ENCODE data around the gene SRPK1.

The SRPK1 gene

DNA sequence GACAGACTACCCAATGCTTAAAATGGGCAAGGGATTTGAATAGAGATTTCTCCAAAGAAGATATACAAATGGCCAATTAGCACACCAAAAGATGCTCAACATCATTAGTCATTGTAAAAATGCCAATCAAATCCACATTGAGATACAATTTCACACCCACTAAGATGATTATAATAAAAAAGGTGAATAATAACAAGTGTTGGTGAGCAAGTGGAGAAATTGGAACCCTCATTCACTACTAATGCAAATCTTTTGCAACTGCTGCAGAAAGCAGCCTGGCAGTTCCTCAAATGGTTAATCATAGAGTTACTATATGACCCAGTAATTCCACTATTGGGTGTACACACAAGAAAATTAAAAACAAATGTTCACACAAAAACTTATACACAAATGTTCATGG, 103.4 kb downstream of the SRPK1 start:
- no peak for DNase-seq (ENCODE audit: low read depth in 2 of 2)

DNA sequence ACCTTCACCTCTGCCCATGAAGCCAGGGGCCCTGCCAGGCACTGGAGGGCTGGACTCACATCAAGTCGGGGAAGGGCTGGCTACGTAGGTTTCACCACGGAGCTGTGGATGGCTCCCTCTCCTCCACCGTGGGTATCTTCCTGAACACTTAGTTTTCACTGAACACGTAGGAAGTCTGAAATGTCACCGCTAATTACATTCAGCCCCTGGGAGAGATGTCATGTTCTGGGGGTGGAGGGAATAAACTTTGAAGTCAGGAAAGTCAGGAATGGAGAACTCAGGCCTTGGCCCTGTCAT, 109.3 kb downstream of the SRPK1 start:
- no peak for DNase-seq (ENCODE audit: low read depth in 2 of 2)

- DNase-seq (ENCODE audit: low read depth in 2 of 2), result no peak
Measured at GRCh38 chr6:35810971-35811698, 109.8 kb downstream of the SRPK1 start.

DNA sequence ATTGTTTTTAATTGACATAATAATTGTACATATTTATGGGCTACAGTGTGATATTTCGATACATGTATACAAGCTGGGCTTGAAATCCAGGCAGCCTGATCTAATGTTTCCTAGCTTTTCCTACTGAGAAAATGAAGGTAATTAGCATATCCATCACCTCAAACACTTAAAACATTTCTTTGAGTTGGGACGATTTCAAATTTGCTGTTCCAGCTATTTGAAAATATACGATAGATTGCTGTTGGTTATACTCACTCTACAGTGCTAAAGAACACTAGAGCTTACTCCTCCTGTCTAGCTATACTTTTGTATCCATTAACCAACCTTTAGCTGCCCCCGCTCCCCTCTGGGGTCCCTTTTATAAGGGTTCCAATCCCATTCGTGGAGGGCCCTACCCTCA, 111.1 kb downstream of the SRPK1 start:
- DNase-seq (ENCODE audit: low read depth in 2 of 2), result no peak

GRCh38 chr6:35808688-35809087, 112.2 kb downstream of the SRPK1 start:
- DNase-seq (ENCODE audit: low read depth in 2 of 2), result no peak

DNA sequence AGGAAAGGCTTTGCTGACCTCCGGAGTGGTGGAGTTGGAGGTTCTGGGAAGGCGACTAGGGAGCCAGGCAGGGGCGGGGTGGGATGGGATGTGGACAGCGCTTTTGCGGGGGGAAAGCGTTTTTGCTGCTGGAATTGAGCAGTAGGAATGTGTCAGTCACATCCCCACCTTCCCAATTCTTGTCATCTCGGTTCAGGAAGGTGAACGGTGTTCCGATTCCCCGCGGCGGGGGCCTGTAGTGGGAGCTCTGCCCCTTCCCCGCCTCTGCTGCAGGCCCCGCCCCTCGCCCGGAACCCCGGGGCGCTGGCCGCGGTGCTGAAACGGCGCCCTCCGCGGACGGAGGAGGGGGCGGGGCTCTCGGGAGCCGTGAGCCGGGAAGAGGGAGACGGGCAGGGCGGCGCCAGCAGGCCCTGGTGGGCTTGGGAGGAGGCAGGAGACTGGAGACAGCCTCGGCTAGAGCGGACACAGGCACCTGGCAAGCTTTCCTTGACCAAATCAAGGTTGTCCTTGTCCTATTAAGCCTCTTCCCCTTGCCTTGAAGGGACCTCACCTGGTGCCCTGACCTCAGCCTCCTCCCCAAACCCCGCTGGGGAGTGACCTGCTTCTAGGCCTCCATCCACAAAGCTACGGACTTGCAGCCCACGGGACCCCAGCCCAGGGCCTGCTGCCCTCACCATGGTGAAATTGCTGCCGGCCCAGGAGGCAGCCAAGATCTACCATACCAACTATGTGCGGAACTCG, 115.7 kb downstream of the SRPK1 start, which contains the start of gene LHFPL5:
TSS of gene LHFPL5 (plus strand) at position 357 of the 741 bp plus-strand sequence. CDS start at position 676, 319 bp downstream.
- peak; percentile 39 to 40 for DNase-seq (ENCODE audit: low read depth in 2 of 2)

DNA sequence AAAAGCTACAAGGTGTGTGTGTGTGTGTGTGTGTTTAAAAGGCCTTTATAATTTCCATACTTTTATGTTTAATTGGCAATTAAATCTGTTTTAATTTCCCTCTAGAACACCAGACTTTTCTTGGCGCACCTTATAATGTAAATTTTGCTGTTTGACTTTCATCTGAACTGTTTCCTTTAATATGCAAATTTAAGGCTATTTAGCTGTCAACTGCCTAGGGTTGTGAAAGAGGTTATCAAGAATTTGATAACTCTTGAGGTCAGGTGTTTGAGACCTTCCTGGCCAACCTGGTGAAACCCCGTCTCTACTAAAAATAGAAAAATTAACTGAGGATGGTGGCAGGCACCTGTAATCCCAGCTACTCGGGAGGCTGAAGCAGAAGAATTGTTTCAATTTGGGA, 119.8 kb downstream of the SRPK1 start:
- DNase-seq (ENCODE audit: low read depth in 2 of 2), result no peak

GRCh38 chr6:35798706-35799105, 122.2 kb downstream of the SRPK1 start:
- DNase-seq (ENCODE audit: low read depth in 2 of 2), result no peak

DNA sequence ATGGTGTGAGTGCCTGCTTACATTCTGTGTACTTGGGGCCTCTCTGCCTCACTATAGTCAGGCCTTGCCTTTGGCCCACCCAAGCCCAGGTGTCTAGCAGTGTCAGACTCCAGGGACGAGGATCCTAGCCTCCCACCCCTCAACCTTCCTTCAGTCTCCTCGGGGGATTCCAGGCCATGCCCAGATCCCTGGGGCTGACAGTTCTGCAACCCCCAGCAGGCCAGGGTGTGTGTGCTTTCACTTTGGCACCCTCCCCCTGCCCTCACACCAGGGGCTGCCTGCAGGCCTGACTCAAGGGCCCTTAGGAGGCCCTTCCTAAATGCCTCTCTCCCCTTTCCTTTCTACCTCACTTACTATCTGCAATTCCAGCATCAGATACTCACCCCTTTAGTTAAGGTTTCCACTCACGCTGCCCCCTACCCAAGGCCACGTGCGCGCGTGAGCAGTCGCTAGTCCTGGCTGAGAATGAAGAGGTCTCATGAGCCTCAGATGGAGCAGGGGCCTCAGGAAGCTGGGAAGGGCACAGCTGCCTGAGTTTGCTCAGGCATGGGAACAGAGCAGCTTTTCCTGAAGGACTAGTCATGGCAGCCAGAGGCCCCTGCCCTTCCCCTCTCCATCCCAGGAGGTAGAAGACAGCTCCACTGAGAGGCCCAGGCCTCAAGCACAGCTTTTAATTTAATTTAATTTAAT, 122.9 kb downstream of the SRPK1 start:
- DNase-seq (ENCODE audit: low read depth in 2 of 2), result no peak

GRCh38 chr6:35796236-35796635, 124.7 kb downstream of the SRPK1 start:
- no peak for DNase-seq (ENCODE audit: low read depth in 2 of 2)

DNA sequence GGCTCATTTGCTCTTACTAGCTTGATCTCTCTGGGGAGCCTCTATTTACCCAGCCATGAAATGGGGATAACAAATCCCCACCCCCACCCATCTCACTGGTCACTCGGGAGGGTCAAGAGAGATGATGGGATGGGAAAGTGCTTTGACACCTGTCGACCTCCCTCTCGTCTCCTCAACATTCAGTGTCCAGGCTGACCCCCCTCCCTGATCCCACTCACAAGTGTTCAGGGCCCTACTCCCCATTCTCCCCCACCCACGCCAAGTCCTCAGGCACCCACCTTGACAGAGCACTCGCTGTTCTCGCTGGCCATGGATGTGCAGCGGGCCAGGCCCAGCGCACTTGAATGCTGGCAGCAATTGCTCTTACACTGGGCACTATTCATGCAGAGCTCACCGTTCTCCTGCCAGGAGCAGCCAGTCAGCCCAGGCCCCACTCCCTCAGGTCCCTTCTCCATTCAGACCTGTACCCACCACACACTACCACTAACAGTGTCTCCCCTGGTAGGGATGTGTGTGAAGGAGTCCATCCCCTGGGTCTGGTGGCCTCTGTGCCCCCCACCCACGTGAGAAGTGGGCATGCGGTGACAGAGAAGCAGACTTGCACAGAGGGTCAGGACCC, 125.3 kb downstream of the SRPK1 start:
- no peak for DNase-seq (ENCODE audit: low read depth in 2 of 2)

DNA sequence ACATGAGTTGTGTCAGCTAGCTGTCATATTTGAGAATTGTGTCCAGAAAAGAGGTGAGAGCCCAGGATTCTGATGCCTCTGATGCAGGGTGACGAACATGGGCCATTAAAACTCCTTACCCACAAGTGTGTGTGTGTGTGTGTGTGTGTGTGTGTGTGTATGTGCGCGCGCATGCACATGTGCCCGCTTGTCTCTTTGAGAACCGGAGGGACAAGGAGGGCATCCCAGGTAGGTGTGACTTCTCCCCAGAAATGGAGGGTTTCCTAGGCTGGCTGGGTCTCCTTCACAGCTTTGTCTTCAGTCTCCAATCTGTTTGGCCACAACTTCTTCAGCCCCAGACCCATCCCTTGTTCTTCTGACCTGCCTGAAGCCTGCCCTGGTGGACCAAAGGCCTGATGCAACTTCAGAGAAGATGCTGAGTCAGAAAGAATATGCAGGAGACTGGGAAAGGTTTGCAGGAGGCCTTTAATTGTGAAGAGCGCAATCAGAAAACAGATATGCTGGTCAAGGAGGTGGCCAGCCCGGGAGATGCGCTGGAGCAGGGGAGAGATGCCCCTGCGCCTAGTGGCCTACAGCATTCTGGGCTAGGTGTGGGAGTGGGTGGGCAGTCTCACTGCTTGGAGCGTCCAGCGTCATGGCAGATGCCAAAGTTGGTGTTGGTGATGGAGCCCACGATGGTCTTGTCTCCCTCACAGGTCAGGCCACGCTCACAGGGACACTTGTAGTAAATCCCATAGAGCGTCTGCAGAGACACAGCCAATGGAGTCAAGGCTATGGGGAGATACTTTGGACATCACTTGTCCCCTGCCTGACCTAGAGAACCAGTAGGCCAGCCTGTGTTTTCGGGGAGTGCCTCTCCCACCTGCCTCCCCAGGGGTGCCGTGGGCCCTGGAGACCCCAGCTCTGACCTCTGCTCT, 126.1 kb downstream of the SRPK1 start:
- no peak for DNase-seq (ENCODE audit: low read depth in 2 of 2)

- no peak for DNase-seq (ENCODE audit: low read depth in 2 of 2)
Measured at GRCh38 chr6:35790683-35791082, 130.2 kb downstream of the SRPK1 start.

- no peak for DNase-seq (ENCODE audit: low read depth in 2 of 2)
Measured at GRCh38 chr6:35788423-35788982, 132.4 kb downstream of the SRPK1 start.

DNA sequence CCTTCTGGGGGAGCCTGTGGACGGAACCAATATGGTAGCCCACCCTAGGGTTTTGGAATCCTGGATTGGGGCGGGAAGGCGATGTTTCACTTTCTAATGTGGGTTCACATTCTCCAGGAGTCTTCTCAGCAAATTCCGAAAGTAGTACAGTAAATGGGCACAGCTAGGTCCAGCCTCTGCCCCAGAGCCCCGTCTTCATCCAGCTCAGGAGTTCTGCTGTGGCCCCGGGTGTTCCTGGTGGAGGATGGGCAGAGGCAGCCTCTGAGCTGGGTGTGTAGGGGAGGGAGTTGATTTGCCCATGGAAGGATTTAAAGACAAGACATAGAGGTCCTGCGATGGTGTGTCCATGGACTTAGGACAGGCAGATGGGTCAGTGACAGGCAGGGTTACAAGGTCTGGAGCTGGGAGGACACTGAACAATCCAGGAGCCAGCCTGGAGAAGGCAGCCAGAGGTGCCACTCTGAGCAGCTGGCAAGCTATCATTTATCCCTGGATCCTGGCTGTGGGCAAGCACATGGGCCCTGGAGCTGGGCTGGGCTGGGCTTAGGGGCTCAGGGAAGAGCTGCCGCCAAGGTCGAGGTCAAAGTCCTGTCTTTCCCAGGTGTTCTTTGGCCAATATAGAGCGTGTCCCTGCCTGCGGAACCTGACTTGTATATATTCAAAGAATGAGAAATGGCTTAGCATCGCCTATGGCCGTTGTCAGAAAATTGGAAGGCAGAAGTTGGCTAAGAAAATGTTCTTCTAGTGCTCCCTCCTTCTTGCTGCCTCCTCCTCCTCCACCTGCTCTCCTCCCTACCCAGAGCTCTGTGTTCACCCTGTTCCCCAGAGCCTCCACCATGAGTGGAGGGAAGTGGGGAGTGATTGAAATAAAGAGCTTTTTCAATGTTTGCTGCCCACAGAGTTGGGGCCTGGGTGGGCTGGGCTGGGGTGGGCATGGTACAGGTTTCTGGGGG, 133.4 kb downstream of the SRPK1 start:
- no peak for DNase-seq (ENCODE audit: low read depth in 2 of 2)

DNA sequence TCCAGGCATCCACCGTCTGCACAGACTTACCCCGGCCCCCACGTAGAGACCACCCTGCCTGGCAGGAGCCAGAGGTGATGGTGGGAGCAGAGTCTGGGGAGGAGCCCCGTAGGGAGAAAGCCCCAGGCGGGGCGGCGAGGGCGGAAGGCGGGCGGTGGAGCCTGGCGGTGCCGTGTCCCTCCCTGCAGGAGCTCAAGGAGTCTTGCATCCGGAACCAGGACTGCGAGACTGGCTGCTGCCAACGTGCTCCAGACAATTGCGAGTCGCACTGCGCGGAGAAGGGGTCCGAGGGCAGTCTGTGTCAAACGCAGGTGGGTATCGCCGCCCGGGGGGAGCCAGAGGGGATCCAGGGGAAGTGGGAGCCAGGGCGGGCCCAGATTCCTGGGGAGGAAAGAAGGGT, 134.1 kb downstream of the SRPK1 start:
- no peak for DNase-seq (ENCODE audit: low read depth in 2 of 2)

DNA sequence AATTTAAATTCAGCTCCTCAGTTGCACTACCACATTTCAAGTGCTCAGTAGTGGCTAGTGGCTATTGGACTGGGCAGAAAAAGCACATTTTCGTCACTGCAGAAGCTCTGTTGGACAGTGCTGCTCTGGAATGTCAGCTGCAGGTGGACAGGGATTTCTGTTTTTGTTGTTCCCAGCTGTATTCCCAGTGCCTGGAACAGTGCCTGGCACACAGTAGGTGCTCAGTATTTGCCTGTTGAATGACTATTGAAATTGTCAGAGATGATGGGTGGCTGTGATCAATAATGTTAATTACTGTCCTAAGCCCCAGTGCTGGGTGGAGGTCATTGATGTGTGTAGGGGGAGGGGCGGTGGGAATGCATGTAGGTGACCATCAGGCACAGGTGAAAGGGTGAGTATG, 134.6 kb downstream of the SRPK1 start:
- DNase-seq (ENCODE audit: low read depth in 2 of 2), result no peak

DNA sequence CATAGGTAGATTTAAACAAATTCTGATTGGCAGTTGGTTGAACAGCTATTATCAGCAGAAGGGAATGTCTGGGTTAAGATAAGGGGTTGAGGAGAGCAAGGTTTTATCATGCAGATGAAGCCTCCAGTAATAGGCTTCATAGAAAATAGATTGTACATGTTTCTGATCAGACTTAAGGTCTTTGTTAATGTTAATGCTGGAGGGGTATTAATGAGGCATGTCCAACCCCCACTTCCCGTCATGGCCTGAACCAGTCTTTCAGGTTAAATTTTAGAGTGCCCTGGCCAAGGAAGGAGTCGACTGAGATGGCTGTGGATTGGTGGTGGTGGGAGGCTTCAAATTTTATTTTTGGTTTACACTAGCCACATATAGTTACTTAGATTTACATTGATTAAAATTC, 136.7 kb downstream of the SRPK1 start:
- no peak for DNase-seq (ENCODE audit: low read depth in 2 of 2)
